ENCODE results near the gene PMM2. TPM values are rescaled to one million over a fixed set of nuclear protein-coding genes. Genes with fewer than 3 reads are reported as not detected.
A peak's percentile ranks its signal among the peaks of the same experiment; 100 is the strongest.
"Not testable (repeated sequence)": the region's sequence is repeated elsewhere in the genome, so short reads cannot be mapped to it uniquely, and the experiment has no call there.

PMM2 gene
- total and polyA plus RNA-seq, 2 donors: 16.9 to 34.8 TPM

- 41% methylated on average over 14 of the region's 14 CpGs for WGBS
- DNase-seq (ENCODE audit: extremely low spot score): no peak
- H3K4me1 ChIP-seq (ENCODE audit: insufficient read depth): no peaks in the 10 kb centered on the region
These were observed 923 bp upstream of the PMM2 start for GRCh38 chr16:8796469-8797363.

GRCh38 chr16:8798174-8798527, 512 bp downstream of the PMM2 start:
- no peaks in the 10 kb centered on the region for H3K4me1 ChIP-seq (ENCODE audit: insufficient read depth)
- H3K27ac ChIP-seq (ENCODE audit: low read depth): no peak overlapping the region
- no peaks in the 10 kb centered on the region for H3K36me3 ChIP-seq (ENCODE audit: insufficient read depth)
- WGBS: 1% methylated on average over 6 of the region's 6 CpGs
- peak overlapping the region; percentile 74 for H3K4me3 ChIP-seq (ENCODE audit: low read depth, low read length)
- no peak for DNase-seq (ENCODE audit: extremely low spot score)

More at GRCh38 chr16:8796469-8797363, 923 bp upstream of the PMM2 start:
- no peak overlapping the region for H3K27ac ChIP-seq (ENCODE audit: low read depth)
- peak overlapping the region; percentile 74 for H3K4me3 ChIP-seq (ENCODE audit: low read depth, low read length)
- H3K36me3 ChIP-seq (ENCODE audit: insufficient read depth): no peaks in the 10 kb centered on the region

- Histone ChIP-seq H3K27ac (ENCODE audit: low read depth) (no peak overlapping the region), H3K36me3 (ENCODE audit: insufficient read depth) (peaks cover 2% of the 10 kb centered on the region), H3K4me1 (ENCODE audit: insufficient read depth) (no peaks in the 10 kb centered on the region), H3K4me3 (ENCODE audit: low read depth, low read length) (peak overlapping the region; percentile 74)
- no peak for DNase-seq (ENCODE audit: extremely low spot score)
- WGBS: 61% methylated on average over 7 of the region's 7 CpGs
These were observed 1.0 kb downstream of the PMM2 start for GRCh38 chr16:8798535-8799157.

- H3K36me3 ChIP-seq (ENCODE audit: insufficient read depth): peaks cover 9% of the 10 kb centered on the region
- H3K4me1 ChIP-seq (ENCODE audit: insufficient read depth): no peaks in the 10 kb centered on the region
- WGBS: 93% methylated on average over 4 of the region's 4 CpGs
- no peak for DNase-seq (ENCODE audit: extremely low spot score)
- H3K27ac ChIP-seq (ENCODE audit: low read depth): no peak overlapping the region
- no peak overlapping the region for H3K4me3 ChIP-seq (ENCODE audit: low read depth, low read length)
These were observed 4.1 kb downstream of the PMM2 start for GRCh38 chr16:8801701-8802100.

GRCh38 chr16:8803733-8804132, 6.1 kb downstream of the PMM2 start:
- H3K4me3 ChIP-seq (ENCODE audit: low read depth, low read length); H3K27ac ChIP-seq (ENCODE audit: low read depth); DNase-seq (ENCODE audit: extremely low spot score); H3K4me1 ChIP-seq (ENCODE audit: insufficient read depth): not testable (repeated sequence)
- H3K36me3 ChIP-seq (ENCODE audit: insufficient read depth): peaks cover 11% of the 10 kb centered on the region
- 92% methylated on average over 12 of the region's 12 CpGs for WGBS

- no peak overlapping the region for H3K4me3 ChIP-seq (ENCODE audit: low read depth, low read length)
- peaks cover 11% of the 10 kb centered on the region for H3K36me3 ChIP-seq (ENCODE audit: insufficient read depth)
- DNase-seq (ENCODE audit: extremely low spot score): no peak
- no peaks in the 10 kb centered on the region for H3K4me1 ChIP-seq (ENCODE audit: insufficient read depth)
- WGBS: 89% methylated on average over 6 of the region's 6 CpGs
- H3K27ac ChIP-seq (ENCODE audit: low read depth): no peak overlapping the region
These were observed 6.7 kb downstream of the PMM2 start for GRCh38 chr16:8804313-8804712.

GRCh38 chr16:8806272-8806983, 8.8 kb downstream of the PMM2 start:
- peaks cover 11% of the 10 kb centered on the region for H3K36me3 ChIP-seq (ENCODE audit: insufficient read depth)
- no peaks in the 10 kb centered on the region for H3K4me1 ChIP-seq (ENCODE audit: insufficient read depth)
- 85% methylated on average over 13 of the region's 13 CpGs for WGBS
- H3K27ac ChIP-seq (ENCODE audit: low read depth): no peak overlapping the region
- no peak overlapping the region for H3K4me3 ChIP-seq (ENCODE audit: low read depth, low read length)
- no peak for DNase-seq (ENCODE audit: extremely low spot score)

GRCh38 chr16:8807189-8807588, 9.6 kb downstream of the PMM2 start:
- Histone ChIP-seq H3K4me3 (ENCODE audit: low read depth, low read length) (no peak overlapping the region), H3K36me3 (ENCODE audit: insufficient read depth) (peaks cover 11% of the 10 kb centered on the region), H3K27ac (ENCODE audit: low read depth) (no peak overlapping the region), H3K4me1 (ENCODE audit: insufficient read depth) (no peaks in the 10 kb centered on the region)
- 96% methylated on average over 5 of the region's 5 CpGs for WGBS
- DNase-seq (ENCODE audit: extremely low spot score): no peak

- whole genome bisulfite sequencing: 89% methylated on average over 3 of the region's 3 CpGs
- peaks cover 11% of the 10 kb centered on the region for H3K36me3 ChIP-seq (ENCODE audit: insufficient read depth)
- DNase-seq (ENCODE audit: extremely low spot score): no peak
- H3K4me3 ChIP-seq (ENCODE audit: low read depth, low read length): no peak overlapping the region
- H3K4me1 ChIP-seq (ENCODE audit: insufficient read depth): no peaks in the 10 kb centered on the region
- no peak overlapping the region for H3K27ac ChIP-seq (ENCODE audit: low read depth)
These were observed 10.4 kb downstream of the PMM2 start for GRCh38 chr16:8808009-8808408.

GRCh38 chr16:8808613-8809353, 11.1 kb downstream of the PMM2 start:
- H3K4me3 ChIP-seq (ENCODE audit: low read depth, low read length): no peak overlapping the region
- 83% methylated on average over 11 of the region's 11 CpGs for WGBS
- H3K27ac ChIP-seq (ENCODE audit: low read depth): no peak overlapping the region
- DNase-seq (ENCODE audit: extremely low spot score): no peak
- H3K4me1 ChIP-seq (ENCODE audit: insufficient read depth): no peaks in the 10 kb centered on the region
- peaks cover 13% of the 10 kb centered on the region for H3K36me3 ChIP-seq (ENCODE audit: insufficient read depth)

GRCh38 chr16:8812162-8812843, 14.7 kb downstream of the PMM2 start:
- Histone ChIP-seq H3K4me3 (ENCODE audit: low read depth, low read length) (no peak overlapping the region), H3K27ac (ENCODE audit: low read depth) (no peak overlapping the region), H3K4me1 (ENCODE audit: insufficient read depth) (no peaks in the 10 kb centered on the region), H3K36me3 (ENCODE audit: insufficient read depth) (peaks cover 6% of the 10 kb centered on the region)
- no peak for DNase-seq (ENCODE audit: extremely low spot score)
- 76% methylated on average over 12 of the region's 12 CpGs for WGBS

GRCh38 chr16:8814095-8814806, 16.6 kb downstream of the PMM2 start:
- H3K4me1 ChIP-seq (ENCODE audit: insufficient read depth): no peaks in the 10 kb centered on the region
- peaks cover 5% of the 10 kb centered on the region for H3K36me3 ChIP-seq (ENCODE audit: insufficient read depth)
- WGBS: 96% methylated on average over 14 of the region's 14 CpGs
- H3K4me3 ChIP-seq (ENCODE audit: low read depth, low read length): no peak overlapping the region
- H3K27ac ChIP-seq (ENCODE audit: low read depth): no peak overlapping the region
- no peak for DNase-seq (ENCODE audit: extremely low spot score)

Data from urinary bladder (tissue), 4 donors.